HL-60 (cell line): Measurements from ENCODE around the gene CYB561D2.

Source experiments
- CTCF ChIP-seq: IDR thresholded peaks from one replicate; pipeline ENCODE4 v1.5.1; 2011; ENCODE audit warnings: low read length, control low read depth, inconsistent platforms; ENCODE audit not compliant: insufficient read depth
- GABPA ChIP-seq: IDR thresholded peaks from 2 replicates; pipeline ENCODE4 v1.6.1; 2012; ENCODE audit warnings: low read depth
- POLR2AphosphoS5 ChIP-seq: IDR thresholded peaks from 2 replicates; pipeline ENCODE4 v1.6.1; 2012; ENCODE audit warnings: low read depth

- TF ChIP-seq CTCF, result no peak
- TF ChIP-seq POLR2AphosphoS5, result no peak
- TF ChIP-seq GABPA, result no peak
Observed at GRCh38 chr3:50388720-50389413, 38.2 kb downstream of the CYB561D2 start.
